HL-60/S4 treated with phorbol 12-myristate 13-acetate at 8.2 ng/mL for 4 days and 3 days (cell line): ENCODE measurements around the gene INPP5F.

ENCODE experiments used
- in situ Hi-C: fragments of 300-500 bp; cut with MboI; formaldehyde crosslinking; loops from 2 replicates; pipeline ENCODE4 v1.15.0; 2022; ENCODE audit warnings: low sequenced_read_pairs

Gene INPP5F, protein sequence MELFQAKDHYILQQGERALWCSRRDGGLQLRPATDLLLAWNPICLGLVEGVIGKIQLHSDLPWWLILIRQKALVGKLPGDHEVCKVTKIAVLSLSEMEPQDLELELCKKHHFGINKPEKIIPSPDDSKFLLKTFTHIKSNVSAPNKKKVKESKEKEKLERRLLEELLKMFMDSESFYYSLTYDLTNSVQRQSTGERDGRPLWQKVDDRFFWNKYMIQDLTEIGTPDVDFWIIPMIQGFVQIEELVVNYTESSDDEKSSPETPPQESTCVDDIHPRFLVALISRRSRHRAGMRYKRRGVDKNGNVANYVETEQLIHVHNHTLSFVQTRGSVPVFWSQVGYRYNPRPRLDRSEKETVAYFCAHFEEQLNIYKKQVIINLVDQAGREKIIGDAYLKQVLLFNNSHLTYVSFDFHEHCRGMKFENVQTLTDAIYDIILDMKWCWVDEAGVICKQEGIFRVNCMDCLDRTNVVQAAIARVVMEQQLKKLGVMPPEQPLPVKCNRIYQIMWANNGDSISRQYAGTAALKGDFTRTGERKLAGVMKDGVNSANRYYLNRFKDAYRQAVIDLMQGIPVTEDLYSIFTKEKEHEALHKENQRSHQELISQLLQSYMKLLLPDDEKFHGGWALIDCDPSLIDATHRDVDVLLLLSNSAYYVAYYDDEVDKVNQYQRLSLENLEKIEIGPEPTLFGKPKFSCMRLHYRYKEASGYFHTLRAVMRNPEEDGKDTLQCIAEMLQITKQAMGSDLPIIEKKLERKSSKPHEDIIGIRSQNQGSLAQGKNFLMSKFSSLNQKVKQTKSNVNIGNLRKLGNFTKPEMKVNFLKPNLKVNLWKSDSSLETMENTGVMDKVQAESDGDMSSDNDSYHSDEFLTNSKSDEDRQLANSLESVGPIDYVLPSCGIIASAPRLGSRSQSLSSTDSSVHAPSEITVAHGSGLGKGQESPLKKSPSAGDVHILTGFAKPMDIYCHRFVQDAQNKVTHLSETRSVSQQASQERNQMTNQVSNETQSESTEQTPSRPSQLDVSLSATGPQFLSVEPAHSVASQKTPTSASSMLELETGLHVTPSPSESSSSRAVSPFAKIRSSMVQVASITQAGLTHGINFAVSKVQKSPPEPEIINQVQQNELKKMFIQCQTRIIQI

GRCh38 chr10:119725828-119726675 lies at the start of gene INPP5F:
Gene INPP5F (plus strand): TSS chr10:119726050. CDS start chr10:119726263, 213 bp downstream.
- in situ Hi-C loops, result no loop called here

GRCh38 chr10:119677126-119677525 lies 48.7 kb upstream of the INPP5F start:
- in situ Hi-C loops, result no loop called here

GRCh38 chr10:119677904-119678755 lies 47.7 kb upstream of the INPP5F start:
- in situ Hi-C loops, result no loop called here

GRCh38 chr10:119679480-119679829 lies 46.4 kb upstream of the INPP5F start:
- in situ Hi-C loops, result no loop called here

- in situ Hi-C loops, result no loop called here
Measured at GRCh38 chr10:119680050-119680449, 45.8 kb upstream of the INPP5F start.

DNA sequence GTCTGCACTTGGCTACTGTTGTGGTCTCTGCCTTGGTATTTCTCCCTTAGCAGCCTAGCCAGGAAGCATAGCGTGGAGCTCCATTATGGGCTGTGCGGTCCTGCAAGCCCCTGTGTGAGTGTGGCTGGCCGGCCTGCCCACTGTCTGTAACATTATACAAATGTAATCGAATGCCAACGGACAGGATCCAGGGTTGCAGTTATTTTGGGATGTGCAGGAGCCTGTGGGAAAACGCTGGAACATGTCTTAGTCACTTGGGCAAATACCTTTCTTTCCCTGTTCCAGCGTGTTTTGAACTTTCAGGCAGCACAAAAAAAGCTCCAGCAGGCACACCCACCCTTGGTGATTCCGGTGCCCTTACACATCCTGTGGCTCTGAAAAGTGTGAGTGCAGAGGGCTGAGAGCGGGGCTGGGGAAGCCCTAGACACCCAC lies 45.2 kb upstream of the INPP5F start:
- in situ Hi-C loops, result no loop called here

GRCh38 chr10:119686465-119687191 lies 39.2 kb upstream of the INPP5F start:
- in situ Hi-C loops, result no loop called here

- in situ Hi-C loops, result no loop called here
Measured at GRCh38 chr10:119687192-119688032, 38.4 kb upstream of the INPP5F start.

GRCh38 chr10:119688033-119688508 lies 37.8 kb upstream of the INPP5F start:
- in situ Hi-C loops, result no loop called here

DNA sequence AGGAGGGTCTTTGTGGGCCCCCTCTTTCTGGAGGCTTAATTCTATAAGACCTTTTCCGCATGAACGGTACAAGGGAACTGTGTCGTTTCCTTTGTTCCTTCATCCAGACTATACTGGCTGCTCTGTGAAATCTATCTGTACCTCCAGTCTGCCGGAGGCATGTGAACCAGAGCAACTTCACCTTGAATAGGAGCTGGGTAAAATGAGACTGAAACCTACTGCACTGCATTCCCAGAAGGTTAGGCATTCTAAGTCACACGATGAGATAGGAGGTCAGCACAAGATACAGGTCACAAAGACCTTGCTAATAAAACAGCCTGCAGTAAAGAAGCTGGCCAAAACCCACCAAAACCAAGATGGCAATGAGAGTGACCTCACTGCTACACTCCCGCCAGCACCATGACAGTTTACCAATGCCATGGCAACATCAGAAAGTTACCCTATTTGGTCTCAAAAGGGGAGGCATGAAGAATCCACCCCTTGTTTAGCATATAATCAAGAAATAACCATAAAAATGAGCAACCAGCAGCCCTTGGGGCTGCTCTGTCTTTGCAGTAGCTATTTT lies 36.8 kb upstream of the INPP5F start:
- in situ Hi-C loops, result no loop called here

GRCh38 chr10:119691726-119692125 lies 34.1 kb upstream of the INPP5F start:
- in situ Hi-C loops, result no loop called here

DNA sequence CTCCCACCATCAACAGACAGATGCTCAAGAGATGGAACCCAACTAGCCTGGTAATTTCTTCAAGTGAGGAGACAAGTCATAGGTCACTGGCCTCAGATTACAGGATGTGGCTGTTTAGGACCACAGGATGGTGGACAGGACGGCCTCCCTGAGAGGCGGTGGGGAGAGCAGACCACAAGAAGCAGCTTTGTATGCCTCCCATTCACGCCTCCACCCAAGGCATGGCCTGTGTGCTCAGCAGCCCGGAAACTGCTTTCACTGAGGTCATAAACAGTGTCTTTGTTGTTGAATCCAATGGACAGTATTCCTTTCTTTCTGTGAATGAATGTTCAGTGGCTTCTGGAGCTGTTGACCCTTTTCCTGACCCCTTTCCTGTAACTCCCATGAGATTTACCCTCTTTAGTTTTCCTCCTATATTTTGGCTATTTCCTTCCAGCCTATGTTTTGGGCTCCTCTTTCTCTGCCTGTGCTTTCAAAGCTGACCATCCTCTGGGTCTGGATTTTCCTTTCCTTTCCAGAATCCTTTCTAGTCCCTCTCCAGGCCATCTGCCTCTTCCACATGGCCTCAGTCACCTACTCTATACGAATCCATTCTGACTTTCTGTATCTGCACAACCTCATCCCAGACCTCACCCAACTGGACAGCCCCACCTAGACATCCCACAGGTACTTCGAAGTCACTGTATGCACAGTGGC lies 32.4 kb upstream of the INPP5F start:
- in situ Hi-C loops, result no loop called here

DNA sequence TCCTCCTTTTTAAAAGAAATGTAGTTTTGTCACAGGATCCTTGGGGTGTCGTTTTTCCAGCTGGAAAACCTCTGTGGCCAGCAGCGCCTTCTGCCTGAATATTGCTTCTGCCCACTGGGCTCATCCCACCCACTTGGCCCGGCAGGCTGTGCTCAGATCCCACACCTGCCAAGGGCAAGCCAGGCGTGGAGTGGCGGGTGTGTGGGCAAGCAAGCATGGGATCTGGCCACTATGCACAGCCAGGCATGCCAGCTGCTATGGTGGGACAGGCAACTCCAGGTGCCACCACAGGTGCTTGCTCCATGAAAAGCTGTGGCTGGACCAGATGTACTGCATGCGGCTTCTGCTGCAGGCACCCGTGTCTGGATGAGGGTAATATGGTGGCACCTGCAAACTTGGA lies 31.2 kb upstream of the INPP5F start:
- in situ Hi-C loops, result no loop called here

DNA sequence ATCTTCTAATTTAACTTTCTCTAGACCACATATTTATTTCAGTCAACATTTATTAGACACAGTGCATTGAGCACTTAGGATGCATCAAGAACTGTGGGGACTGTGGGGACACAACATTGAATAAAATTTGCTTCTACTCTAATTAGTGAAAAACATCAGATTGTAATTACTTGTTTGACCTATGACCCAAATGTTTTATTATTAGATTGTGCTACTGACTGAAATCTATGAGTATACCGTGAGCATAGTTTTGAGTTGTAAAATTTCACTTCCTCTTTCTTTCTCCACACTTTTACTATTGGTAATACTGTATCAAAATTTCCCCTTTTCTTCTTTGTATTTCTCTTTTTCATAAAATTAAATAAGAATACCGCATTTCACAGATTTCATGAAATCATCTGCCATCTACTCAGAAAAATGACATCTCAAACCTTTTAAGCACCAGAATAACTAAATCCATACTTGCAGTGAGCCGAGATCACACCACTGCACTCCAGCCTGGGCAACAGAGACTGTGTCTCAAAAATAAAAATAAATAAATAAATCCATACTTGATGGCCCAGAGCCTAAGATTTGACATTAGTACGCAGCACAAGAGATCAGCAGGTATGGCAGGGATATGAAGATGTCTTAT lies 25.4 kb upstream of the INPP5F start:
- in situ Hi-C loops, result no loop called here

DNA sequence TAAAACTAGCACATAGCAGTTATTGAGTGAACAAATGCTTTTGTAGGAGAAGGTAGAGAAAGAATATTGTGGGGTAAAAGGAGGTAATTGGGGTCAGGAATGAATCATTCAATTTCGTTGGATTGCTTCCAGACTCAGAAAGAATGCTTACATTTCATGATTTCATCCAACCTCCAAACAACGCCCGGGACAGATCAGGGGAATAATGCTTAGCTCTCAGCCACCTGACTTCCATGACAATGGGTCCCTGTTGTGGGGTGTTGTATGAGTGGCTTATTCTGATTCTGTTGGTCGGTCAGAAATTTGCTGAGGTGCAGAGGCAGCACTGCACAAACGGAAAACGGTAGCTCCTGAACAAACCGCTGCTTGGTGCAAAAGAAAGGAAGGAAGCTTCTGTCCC lies 24.0 kb upstream of the INPP5F start:
- in situ Hi-C loops, result no loop called here

GRCh38 chr10:119702583-119702982 lies 23.3 kb upstream of the INPP5F start:
- in situ Hi-C loops, result no loop called here
